Measurements from ENCODE around the gene RTN4RL1. TPM values are rescaled to one million over a fixed set of nuclear protein-coding genes. Genes with fewer than 3 reads are reported as not detected.

Gene RTN4RL1
- total and polyA plus RNA-seq, 12 donors, result 1.3 to 9.4 (median 6.1) TPM

DNA sequence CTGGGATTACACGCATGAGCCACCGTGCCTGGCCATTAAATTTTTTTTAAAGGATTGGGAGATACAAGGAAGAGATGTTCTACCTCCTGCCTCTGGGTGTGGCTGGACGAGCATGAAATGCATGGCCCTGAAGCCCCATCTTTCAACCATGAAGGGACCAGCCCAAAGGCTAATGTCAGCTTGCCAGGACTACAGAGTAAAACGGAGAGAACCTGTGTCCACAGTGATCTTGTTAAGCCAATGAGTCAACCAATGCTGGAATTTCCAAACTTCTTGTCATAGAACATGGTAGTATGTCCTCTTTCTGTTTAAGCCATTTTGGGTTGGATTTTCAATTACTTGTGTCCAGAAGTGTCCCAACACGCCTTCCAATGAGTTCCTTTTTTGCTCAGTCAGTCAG is 71.3 kb downstream of the RTN4RL1 start:
- DNase-seq, result no peak
- Histone ChIP-seq H3K9me3 (replicated peaks in 1 of 3) (no peaks in the 10 kb centered on the region), H3K27me3 (no peaks in the 10 kb centered on the region), H3K4me1 (replicated peaks in 1 of 2) (no peaks in the 10 kb centered on the region), H3K27ac (no peak overlapping the region), H3K4me3 (no peak overlapping the region), H3K36me3 (replicated peaks in 1 of 2) (no peaks in the 10 kb centered on the region)
- WGBS, 4 donors, result 81 to 87% (median 84%) methylated on average over 4 to 5 of the region's 5 CpGs
- TF ChIP-seq, protein P1, sequence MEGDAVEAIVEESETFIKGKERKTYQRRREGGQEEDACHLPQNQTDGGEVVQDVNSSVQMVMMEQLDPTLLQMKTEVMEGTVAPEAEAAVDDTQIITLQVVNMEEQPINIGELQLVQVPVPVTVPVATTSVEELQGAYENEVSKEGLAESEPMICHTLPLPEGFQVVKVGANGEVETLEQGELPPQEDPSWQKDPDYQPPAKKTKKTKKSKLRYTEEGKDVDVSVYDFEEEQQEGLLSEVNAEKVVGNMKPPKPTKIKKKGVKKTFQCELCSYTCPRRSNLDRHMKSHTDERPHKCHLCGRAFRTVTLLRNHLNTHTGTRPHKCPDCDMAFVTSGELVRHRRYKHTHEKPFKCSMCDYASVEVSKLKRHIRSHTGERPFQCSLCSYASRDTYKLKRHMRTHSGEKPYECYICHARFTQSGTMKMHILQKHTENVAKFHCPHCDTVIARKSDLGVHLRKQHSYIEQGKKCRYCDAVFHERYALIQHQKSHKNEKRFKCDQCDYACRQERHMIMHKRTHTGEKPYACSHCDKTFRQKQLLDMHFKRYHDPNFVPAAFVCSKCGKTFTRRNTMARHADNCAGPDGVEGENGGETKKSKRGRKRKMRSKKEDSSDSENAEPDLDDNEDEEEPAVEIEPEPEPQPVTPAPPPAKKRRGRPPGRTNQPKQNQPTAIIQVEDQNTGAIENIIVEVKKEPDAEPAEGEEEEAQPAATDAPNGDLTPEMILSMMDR (IDR thresholded peaks at IDR 0.05), result no peak
- TF ChIP-seq POLR2A (IDR thresholded peaks at IDR 0.05), result no peak
- intact Hi-C loops (cut with DNase I), result no loop called here

DNA sequence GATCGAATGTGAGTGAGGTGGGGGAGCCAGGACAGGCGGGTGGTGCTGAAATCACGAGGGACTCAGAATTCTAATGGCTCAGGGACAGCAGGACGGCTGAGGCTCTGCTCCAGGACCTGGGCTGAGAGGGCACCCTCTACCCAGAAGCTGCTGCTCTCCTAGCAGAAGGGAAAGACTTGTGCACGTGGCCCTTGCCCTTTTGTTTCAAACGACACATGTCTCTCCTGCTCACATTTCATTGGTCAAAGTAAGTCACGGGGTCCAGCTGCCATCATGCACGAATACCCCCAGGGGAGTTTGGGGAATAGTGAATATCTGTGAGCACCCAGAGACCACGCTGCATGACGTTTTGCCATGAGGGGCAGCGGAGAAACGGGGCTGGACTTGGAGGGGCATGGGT is 73.2 kb downstream of the RTN4RL1 start:
- no peak for DNase-seq
- no peaks in the 10 kb centered on the region for H3K27me3 ChIP-seq
- TF ChIP-seq POLR2A (IDR thresholded peaks at IDR 0.05), result no peak
- TF ChIP-seq, protein P1 (IDR thresholded peaks at IDR 0.05), result no peak
- no peaks in the 10 kb centered on the region for H3K36me3 ChIP-seq (replicated peaks in 1 of 2)
- no peak overlapping the region for H3K27ac ChIP-seq
- intact Hi-C loops (cut with DNase I), result no loop called here
- no peak overlapping the region for H3K4me3 ChIP-seq
- 72 to 80% (median 75%) methylated on average over 12 of the region's 12 CpGs for WGBS, 4 donors
- no peaks in the 10 kb centered on the region for H3K4me1 ChIP-seq (replicated peaks in 1 of 2)
- H3K9me3 ChIP-seq (replicated peaks in 1 of 3), result no peaks in the 10 kb centered on the region

DNA sequence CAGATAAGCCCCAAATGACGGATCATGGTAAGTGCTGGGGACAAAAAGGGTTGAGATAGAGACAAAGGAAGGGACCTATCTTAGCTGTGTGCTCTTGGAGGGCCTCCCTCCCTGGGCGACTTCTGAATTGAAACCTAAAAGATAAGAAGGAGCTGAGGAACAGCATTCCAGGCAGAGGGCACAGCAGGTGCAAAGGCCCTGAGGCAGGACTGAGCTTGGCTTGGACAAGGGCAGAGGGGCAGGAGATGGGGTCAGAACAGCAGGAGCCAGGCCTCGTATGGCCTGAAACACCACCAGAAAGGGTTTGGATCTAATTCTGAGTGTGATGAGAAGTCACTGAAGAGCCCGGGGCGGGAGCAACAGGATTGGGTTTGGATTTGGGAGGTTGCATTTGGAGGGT is 75.4 kb downstream of the RTN4RL1 start:
- no peaks in the 10 kb centered on the region for H3K36me3 ChIP-seq (replicated peaks in 1 of 2)
- TF ChIP-seq POLR2A (IDR thresholded peaks at IDR 0.05), result no peak
- TF ChIP-seq, protein P1 (IDR thresholded peaks at IDR 0.05), result no peak
- no peaks in the 10 kb centered on the region for H3K27me3 ChIP-seq
- no peak for DNase-seq
- 81 to 97% (median 88%) methylated on average over 5 of the region's 5 CpGs for WGBS, 4 donors
- H3K4me1 ChIP-seq (replicated peaks in 1 of 2), result no peaks in the 10 kb centered on the region
- no peak overlapping the region for H3K4me3 ChIP-seq
- intact Hi-C loops (cut with DNase I), result no loop called here
- H3K9me3 ChIP-seq (replicated peaks in 1 of 3), result no peaks in the 10 kb centered on the region
- H3K27ac ChIP-seq, result no peak overlapping the region

DNA sequence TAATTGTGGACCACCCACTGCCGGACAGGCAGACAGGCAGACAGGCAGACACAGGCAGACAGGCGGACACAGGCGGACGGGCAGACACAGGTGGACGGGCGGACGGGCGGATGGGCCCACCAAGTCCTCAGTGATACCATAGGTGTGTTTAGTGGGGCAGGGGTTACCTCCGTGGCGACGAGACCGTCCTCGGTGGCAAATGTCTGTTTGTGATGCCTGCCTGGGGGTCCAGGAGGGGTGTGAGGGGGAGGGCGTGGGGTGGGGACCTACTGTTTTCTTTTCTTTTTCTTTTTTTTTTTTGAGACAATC is 76.7 kb downstream of the RTN4RL1 start:
- TF ChIP-seq, protein P1 (IDR thresholded peaks at IDR 0.05), result no peak
- TF ChIP-seq POLR2A (IDR thresholded peaks at IDR 0.05), result no peak
- H3K4me1 ChIP-seq (replicated peaks in 1 of 2), result no peaks in the 10 kb centered on the region
- intact Hi-C loops (cut with DNase I), result no loop called here
- no peak for DNase-seq
- WGBS, 4 donors, result 87 to 100% (median 92%) methylated on average over 2 to 14 of the region's 14 CpGs
- H3K27ac ChIP-seq, result no peak overlapping the region
- H3K36me3 ChIP-seq (replicated peaks in 1 of 2), result no peaks in the 10 kb centered on the region
- no peaks in the 10 kb centered on the region for H3K27me3 ChIP-seq
- no peak overlapping the region for H3K4me3 ChIP-seq
- no peaks in the 10 kb centered on the region for H3K9me3 ChIP-seq (replicated peaks in 1 of 3)
